Body of pancreas (tissue), 4 donors: ENCODE results near the gene HCLS1. TPM values are rescaled to one million over a fixed set of nuclear protein-coding genes. Genes with fewer than 3 reads are reported as not detected.

Experiments used
- ATAC-seq: fragments of 150-250 bp; one replicate; pipeline ENCODE4 v1.9.1; 2016
- DNase-seq, 4 donors: peaks; one replicate each; pipeline ENCODE4 v3.0.0-alpha.2; 2019
- H3K27ac ChIP-seq, 4 donors: fragments of 200-600 bp; sonication (generic); 1 replicate in 3 of 4; 2 replicates in 1 of 4; pipeline versions ENCODE4 v1.5.1 to v1.6.1; 2016 to 2019; ENCODE audit warnings: mild to moderate bottlenecking in 1 of 4, mixed read lengths in 1 of 4, moderate library complexity in 1 of 4
- H3K27me3 ChIP-seq, 2 donors: fragments of 200-600 bp; sonication (generic); one replicate each; pipeline ENCODE4 v1.6.0; 2016; ENCODE audit warnings: mild to moderate bottlenecking in 1 of 2
- H3K36me3 ChIP-seq, 2 donors: fragments of 200-600 bp; sonication (generic); replicated peaks in 1 of 2; 2 replicates each; pipeline ENCODE4 v1.5.1; 2016; ENCODE audit warnings: low read depth in 2 of 2; ENCODE audit not compliant: insufficient read depth in 1 of 2
- H3K4me1 ChIP-seq: fragments of 200-600 bp; sonication (generic); one replicate; pipeline ENCODE4 v1.6.0; 2016
- H3K4me3 ChIP-seq, 2 donors: fragments of 200-600 bp; sonication (generic); 1 replicate in 1 of 2; 2 replicates in 1 of 2; pipeline ENCODE4 v1.5.1; 2016 to 2019
- H3K9me3 ChIP-seq, 3 donors: fragments of 200-600 bp; sonication (generic); 1 replicate in 2 of 3; 2 replicates in 1 of 3; pipeline ENCODE4 v1.5.1; 2016
- CTCF ChIP-seq, 7 experiments: fragments of 450-650 bp in 4 of 7; fragments of 200-600 bp in 3 of 7; sonication (generic) in 3 of 7; IDR thresholded peaks; one replicate each; pipeline ENCODE4 v1.5.1; 2016 to 2019; ENCODE audit warnings: antibody characterized with exemption in 7 of 7
- POLR2A ChIP-seq, 3 donors: fragments of 450-650 bp; IDR thresholded peaks; one replicate each; pipeline ENCODE4 v1.6.1; 2016; ENCODE audit warnings: antibody characterized with exemption in 3 of 3, mild to moderate bottlenecking in 2 of 3
- WGBS, 2 donors: methylation state at CpG; one replicate each; pipeline ENCODE4 v1.1.5; 2017; 5-methylcytosine and 5-hydroxymethylcytosine counted together
- intact Hi-C: fragments of 100-400 bp; cut with DNase I; formaldehyde crosslinking; loops from one replicate; pipeline ENCODE4 v1.15.1; 2023
- total RNA-seq, 2 donors: library from RNA; depleted of rRNA; stranded (reverse); fragments of >200 nt; gene quantifications; one replicate each; pipeline ENCODE4 v1.1.0, GENCODE V29; 2016

The HCLS1 gene
- total RNA-seq, 2 donors from 2014 or later, result 12.2 to 17.1 TPM

GRCh38 chr3:121627211-121627610 lies 33.5 kb downstream of the HCLS1 start:
- no peak for TF ChIP-seq POLR2A (IDR thresholded peaks at IDR 0.05)
- TF ChIP-seq CTCF (IDR thresholded peaks at IDR 0.05), result no peak
- DNase-seq (no peak), ATAC-seq (no peak)
- no peaks in the 10 kb centered on the region for H3K9me3 ChIP-seq
- no peak overlapping the region for H3K4me3 ChIP-seq
- no peaks in the 10 kb centered on the region for H3K27me3 ChIP-seq
- intact Hi-C loops, result no loop called here
- no peaks in the 10 kb centered on the region for H3K4me1 ChIP-seq
- H3K27ac ChIP-seq, result no peak overlapping the region
- 83 to 88% methylated on average over 4 of the region's 4 CpGs for WGBS, 2 donors
- no peaks in the 10 kb centered on the region for H3K36me3 ChIP-seq

- intact Hi-C loops, result no loop called here
- no peak for ATAC-seq
- TF ChIP-seq POLR2A (IDR thresholded peaks at IDR 0.05) (no peak), CTCF (IDR thresholded peaks at IDR 0.05) (no peak)
Measured at GRCh38 chr3:121626495-121626894, 34.2 kb downstream of the HCLS1 start.

GRCh38 chr3:121624147-121624899 lies 36.4 kb downstream of the HCLS1 start:
- ATAC-seq, result no peak
- DNase-seq, result no peak
- H3K4me3 ChIP-seq, result no peak overlapping the region
- no peaks in the 10 kb centered on the region for H3K4me1 ChIP-seq
- H3K27ac ChIP-seq, result no peak overlapping the region
- 72 to 73% methylated on average over 14 of the region's 14 CpGs for WGBS, 2 donors
- intact Hi-C loops, result no loop called here
- no peak for TF ChIP-seq POLR2A (IDR thresholded peaks at IDR 0.05)
- TF ChIP-seq CTCF (IDR thresholded peaks at IDR 0.05), result no peak
- no peaks in the 10 kb centered on the region for H3K27me3 ChIP-seq
- H3K36me3 ChIP-seq, result no peaks in the 10 kb centered on the region
- H3K9me3 ChIP-seq, result no peaks in the 10 kb centered on the region

More at GRCh38 chr3:121626495-121626894, 34.2 kb downstream of the HCLS1 start:
- no peaks in the 10 kb centered on the region for H3K27me3 ChIP-seq
- no peak overlapping the region for H3K27ac ChIP-seq
- no peaks in the 10 kb centered on the region for H3K36me3 ChIP-seq
- 86 to 89% methylated on average over 4 of the region's 4 CpGs for WGBS, 2 donors
- H3K4me1 ChIP-seq, result no peaks in the 10 kb centered on the region
- no peak overlapping the region for H3K4me3 ChIP-seq
- no peak for DNase-seq
- H3K9me3 ChIP-seq, result no peaks in the 10 kb centered on the region

GRCh38 chr3:121621491-121621890 lies 39.2 kb downstream of the HCLS1 start:
- intact Hi-C loops, result no loop called here
- no peak for DNase-seq
- H3K4me3 ChIP-seq, result no peak overlapping the region
- H3K36me3 ChIP-seq, result no peaks in the 10 kb centered on the region
- H3K27ac ChIP-seq, result no peak overlapping the region
- H3K27me3 ChIP-seq, result no peaks in the 10 kb centered on the region
- no peaks in the 10 kb centered on the region for H3K9me3 ChIP-seq
- no peaks in the 10 kb centered on the region for H3K4me1 ChIP-seq
- ATAC-seq, result no peak
- WGBS, 2 donors, result 87 to 100% methylated on average over 3 to 6 of the region's 6 CpGs
- TF ChIP-seq CTCF (IDR thresholded peaks at IDR 0.05), result no peak
- no peak for TF ChIP-seq POLR2A (IDR thresholded peaks at IDR 0.05)

DNA sequence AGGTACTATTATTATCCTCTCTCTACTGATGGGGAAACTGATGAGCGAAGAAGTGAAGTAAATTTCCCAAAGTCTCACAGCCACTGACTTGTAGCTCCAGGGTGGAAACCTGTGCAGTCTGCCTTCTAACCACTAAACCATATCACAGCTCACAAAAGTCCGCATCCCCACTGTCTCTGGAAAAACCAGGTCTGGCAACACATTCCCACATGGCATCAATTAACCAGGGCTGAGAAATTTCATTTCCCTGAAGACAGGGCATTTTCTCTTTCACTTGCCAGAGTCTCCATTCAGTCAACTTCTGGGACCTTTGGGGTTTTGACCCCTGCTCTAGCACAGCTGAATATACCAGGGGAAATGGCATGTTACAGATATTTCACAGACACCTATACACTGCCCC lies 41.0 kb downstream of the HCLS1 start:
- Histone ChIP-seq H3K4me1 (no peaks in the 10 kb centered on the region), H3K9me3 (no peaks in the 10 kb centered on the region), H3K27me3 (no peaks in the 10 kb centered on the region), H3K4me3 (no peak overlapping the region), H3K36me3 (no peaks in the 10 kb centered on the region), H3K27ac (no peak overlapping the region)
- intact Hi-C loops, result no loop called here
- no peak for TF ChIP-seq POLR2A (IDR thresholded peaks at IDR 0.05)
- ATAC-seq, result no peak
- 90 to 94% methylated on average over 2 of the region's 2 CpGs for WGBS, 2 donors
- DNase-seq, result no peak
